Smooth muscle cell (in vitro differentiated cells): ENCODE results near the gene UBA7. TPM values are rescaled to one million over a fixed set of nuclear protein-coding genes. Genes with fewer than 3 reads are reported as not detected.

ENCODE experiments used
- DNase-seq: peaks from one replicate; lab custom pipeline; 2025; ENCODE audit not compliant: unreplicated experiment; lab: John Stamatoyannopoulos, UW
- H2AFZ ChIP-seq: fragments of 200-600 bp; sonication (generic); 2 replicates; pipeline ENCODE4 v1.6.0; 2016; ENCODE audit warnings: antibody characterized with exemption, low read depth, mild to moderate bottlenecking
- H3F3A ChIP-seq: fragments of 200-600 bp; sonication (generic); 2 replicates; pipeline ENCODE4 v1.6.0; 2017; ENCODE audit warnings: antibody characterized with exemption, low read depth
- H3K27ac ChIP-seq: fragments of 200-600 bp; sonication (generic); 2 replicates; pipeline ENCODE4 v1.5.1; 2016; ENCODE audit warnings: low read depth, mild to moderate bottlenecking
- H3K27me3 ChIP-seq: fragments of 200-600 bp; sonication (generic); 2 replicates; pipeline ENCODE4 v1.6.1; 2016; ENCODE audit warnings: low read depth, mild to moderate bottlenecking
- H3K36me3 ChIP-seq: fragments of 200-600 bp; sonication (generic); 2 replicates; pipeline ENCODE4 v1.5.1; 2016; ENCODE audit warnings: low read depth
- H3K4me1 ChIP-seq: fragments of 200-600 bp; sonication (generic); 2 replicates; pipeline ENCODE4 v1.5.1; 2016; ENCODE audit warnings: low read depth
- H3K4me2 ChIP-seq: fragments of 200-600 bp; sonication (generic); 2 replicates; pipeline ENCODE4 v1.6.0; 2016; ENCODE audit warnings: mild to moderate bottlenecking
- H3K4me3 ChIP-seq: fragments of 200-600 bp; sonication (generic); 2 replicates; pipeline ENCODE4 v1.5.1; 2016; ENCODE audit warnings: mild to moderate bottlenecking
- H3K79me2 ChIP-seq: fragments of 200-600 bp; sonication (generic); 2 replicates; pipeline ENCODE4 v1.6.0; 2016; ENCODE audit warnings: low read depth, mild to moderate bottlenecking
- H3K9ac ChIP-seq: fragments of 200-600 bp; sonication (generic); 2 replicates; pipeline ENCODE4 v1.6.0; 2016; ENCODE audit warnings: low read depth
- H3K9me3 ChIP-seq: fragments of 200-600 bp; sonication (generic); replicated peaks from 2 replicates; pipeline ENCODE4 v1.5.1; 2016; ENCODE audit warnings: low read depth
- H4K20me1 ChIP-seq: fragments of 200-600 bp; sonication (generic); 2 replicates; pipeline ENCODE4 v1.6.0; 2016; ENCODE audit warnings: low read depth
- WGBS: methylation state at CpG from one replicate; pipeline ENCODE4 v1.1.7; 2016; ENCODE audit warnings: low lambda C conversion rate; 5-methylcytosine and 5-hydroxymethylcytosine counted together
- polyA plus RNA-seq: library from polyadenylated mRNA; unstranded; fragments of >200 nt; fragmentation: Nextera tagmentation; extraction: Ambion mirVana; gene quantifications from 2 replicates; pipeline ENCODE4 v1.2.1, GENCODE V29; 2016
- total RNA-seq: library from RNA; depleted of rRNA; stranded (reverse); fragments of >200 nt; gene quantifications from 2 replicates; pipeline ENCODE4 v1.2.3, GENCODE V29; 2014
- TF ChIP-seq, protein P1 (sequence below): fragments of 200-600 bp; sonication (generic); IDR thresholded peaks from 2 replicates; pipeline ENCODE4 v1.5.1; 2017; ENCODE audit warnings: borderline replicate concordance, mild to moderate bottlenecking, antibody characterized with exemption; ENCODE audit not compliant: insufficient read depth, poor library complexity, severe bottlenecking

Gene UBA7
- total and polyA plus RNA-seq, 2 experiments from 2014 or later: 6.6 to 6.9 TPM

DNA sequence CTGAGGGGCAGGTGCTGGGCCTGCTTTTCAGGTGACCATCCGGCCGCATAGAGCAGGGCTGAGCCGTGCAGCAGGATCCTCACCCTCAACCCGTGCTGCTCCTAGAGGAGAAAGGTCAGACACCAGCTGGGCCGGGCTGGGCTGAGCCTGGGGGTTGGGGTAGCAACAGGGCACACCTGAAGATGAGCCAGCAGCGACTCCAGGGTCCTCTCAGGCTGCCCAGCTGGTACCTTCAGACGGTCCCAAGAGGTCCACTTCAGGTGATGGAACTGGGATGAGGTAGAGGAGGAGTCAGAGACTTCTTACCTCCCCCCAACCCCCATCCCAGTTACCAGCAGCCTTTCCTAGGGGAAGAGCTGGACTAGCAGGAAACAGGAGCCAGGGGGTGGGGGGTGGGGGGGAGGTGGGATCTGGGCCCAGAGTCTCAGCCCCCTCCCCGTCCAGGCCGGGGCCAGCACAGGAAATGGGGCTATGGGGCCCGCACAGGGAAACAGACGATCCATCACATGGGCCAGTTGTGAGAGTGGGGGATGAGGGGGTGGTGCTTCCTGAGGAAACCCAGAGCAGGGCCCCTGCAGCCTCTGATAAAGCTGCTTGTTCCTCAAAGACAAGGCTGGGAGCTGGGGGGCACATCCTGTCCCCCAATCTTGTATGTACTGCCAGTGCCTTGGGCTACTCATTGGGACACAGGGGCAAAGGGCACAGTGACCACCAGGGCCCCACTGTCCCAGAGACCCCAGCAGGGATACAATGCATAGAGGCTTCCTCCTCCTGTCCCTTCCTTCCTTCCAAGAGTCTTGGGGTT, 7.7 kb downstream of the UBA7 start:
- Histone ChIP-seq H3K4me3 (no peak overlapping the region), H3K79me2 (no peaks in the 10 kb centered on the region), H3K4me2 (peak overlapping the region; percentile 61), H3F3A (no peaks in the 10 kb centered on the region), H2AFZ (no peak overlapping the region), H3K36me3 (no peaks in the 10 kb centered on the region), H3K27me3 (no peaks in the 10 kb centered on the region), H4K20me1 (no peaks in the 10 kb centered on the region), H3K9me3 (no peaks in the 10 kb centered on the region), H3K4me1 (peaks cover 6% of the 10 kb centered on the region), H3K27ac (peak overlapping the region; percentile 4), H3K9ac (no peak overlapping the region)
- peak; percentile 33 for DNase-seq
- TF ChIP-seq, protein P1, sequence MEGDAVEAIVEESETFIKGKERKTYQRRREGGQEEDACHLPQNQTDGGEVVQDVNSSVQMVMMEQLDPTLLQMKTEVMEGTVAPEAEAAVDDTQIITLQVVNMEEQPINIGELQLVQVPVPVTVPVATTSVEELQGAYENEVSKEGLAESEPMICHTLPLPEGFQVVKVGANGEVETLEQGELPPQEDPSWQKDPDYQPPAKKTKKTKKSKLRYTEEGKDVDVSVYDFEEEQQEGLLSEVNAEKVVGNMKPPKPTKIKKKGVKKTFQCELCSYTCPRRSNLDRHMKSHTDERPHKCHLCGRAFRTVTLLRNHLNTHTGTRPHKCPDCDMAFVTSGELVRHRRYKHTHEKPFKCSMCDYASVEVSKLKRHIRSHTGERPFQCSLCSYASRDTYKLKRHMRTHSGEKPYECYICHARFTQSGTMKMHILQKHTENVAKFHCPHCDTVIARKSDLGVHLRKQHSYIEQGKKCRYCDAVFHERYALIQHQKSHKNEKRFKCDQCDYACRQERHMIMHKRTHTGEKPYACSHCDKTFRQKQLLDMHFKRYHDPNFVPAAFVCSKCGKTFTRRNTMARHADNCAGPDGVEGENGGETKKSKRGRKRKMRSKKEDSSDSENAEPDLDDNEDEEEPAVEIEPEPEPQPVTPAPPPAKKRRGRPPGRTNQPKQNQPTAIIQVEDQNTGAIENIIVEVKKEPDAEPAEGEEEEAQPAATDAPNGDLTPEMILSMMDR: no peak
- 32% methylated on average over 9 of the region's 11 CpGs for whole genome bisulfite sequencing

DNA sequence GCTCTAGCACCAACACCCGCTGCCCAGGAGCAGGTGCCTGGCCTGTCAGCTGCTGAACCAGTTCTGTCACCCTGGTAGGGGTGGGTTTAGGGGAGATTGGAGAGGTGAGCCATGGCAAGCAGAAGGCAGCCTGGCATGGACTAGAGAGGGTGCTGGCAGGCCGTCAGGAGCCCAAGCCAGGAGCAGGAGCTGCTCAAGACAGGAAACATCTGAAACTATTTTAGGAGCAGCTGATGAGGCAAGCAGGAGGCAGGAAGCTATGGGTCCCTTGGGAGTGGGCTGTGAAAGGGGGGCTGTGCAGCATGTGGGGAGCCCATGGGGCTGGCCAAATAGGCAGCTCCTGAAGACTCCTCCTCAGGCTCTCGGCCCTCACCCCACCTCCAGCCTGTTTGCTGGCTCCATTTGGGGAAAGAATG, 8.4 kb downstream of the UBA7 start:
- Histone ChIP-seq H2AFZ (no peak overlapping the region), H3K27me3 (no peaks in the 10 kb centered on the region), H3K4me3 (no peak overlapping the region), H4K20me1 (no peaks in the 10 kb centered on the region), H3K4me1 (peaks cover 6% of the 10 kb centered on the region), H3K9ac (no peak overlapping the region), H3K27ac (peak overlapping the region; percentile 4), H3K9me3 (no peaks in the 10 kb centered on the region), H3K4me2 (peak overlapping the region; percentile 61), H3F3A (no peaks in the 10 kb centered on the region), H3K79me2 (no peaks in the 10 kb centered on the region), H3K36me3 (no peaks in the 10 kb centered on the region)
- TF ChIP-seq, protein P1: no peak
- WGBS: 62% methylated on average over 3 of the region's 3 CpGs
- DNase-seq: no peak

DNA sequence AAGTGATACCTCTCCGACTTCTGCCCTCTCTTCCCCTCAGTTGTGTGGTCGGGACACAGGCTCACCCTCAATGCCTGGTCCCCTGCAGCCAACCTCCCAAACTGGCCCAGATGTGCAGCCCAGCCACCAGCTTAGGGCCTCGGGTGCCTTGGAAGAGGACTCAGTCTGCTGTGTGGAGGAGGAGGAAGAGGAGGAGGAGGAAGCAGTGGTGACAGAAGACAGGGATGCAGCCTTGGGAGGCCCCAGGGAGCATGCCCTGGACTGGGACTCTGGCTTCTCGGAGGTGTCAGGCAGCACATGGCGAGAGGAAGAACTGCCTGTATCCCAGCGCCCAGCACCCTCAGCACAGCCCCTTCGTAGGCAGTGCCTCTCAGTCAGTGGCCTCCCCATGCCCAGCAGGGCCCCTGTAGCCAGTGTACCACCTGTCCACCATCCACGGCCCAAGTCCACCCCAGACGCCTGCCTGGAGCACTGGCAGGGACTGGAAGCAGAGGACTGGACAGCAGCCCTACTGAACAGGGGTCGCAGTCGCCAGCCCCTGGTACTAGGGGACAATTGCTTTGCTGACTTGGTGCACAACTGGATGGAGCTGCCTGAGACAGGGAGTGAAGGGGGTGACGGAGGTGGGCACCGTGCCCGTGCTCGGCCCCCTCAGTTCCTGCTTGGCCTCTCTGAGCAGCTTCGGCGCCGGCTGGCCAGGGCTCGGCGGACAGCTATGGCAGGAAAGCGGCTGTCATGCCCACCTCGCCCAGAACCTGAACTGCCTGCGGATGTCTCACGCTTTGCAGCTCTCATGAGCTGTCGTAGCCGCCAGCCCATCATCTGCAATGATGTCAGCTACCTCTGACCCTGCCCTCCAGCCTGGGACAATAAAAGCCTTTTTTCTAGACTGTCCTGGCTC, 9.4 kb downstream of the UBA7 start:
- Histone ChIP-seq H4K20me1 (no peaks in the 10 kb centered on the region), H3F3A (no peaks in the 10 kb centered on the region), H3K4me3 (peak overlapping the region; percentile 79), H2AFZ (no peak overlapping the region), H3K9me3 (no peaks in the 10 kb centered on the region), H3K4me2 (peak overlapping the region; percentile 87), H3K36me3 (no peaks in the 10 kb centered on the region), H3K79me2 (no peaks in the 10 kb centered on the region), H3K9ac (no peak overlapping the region), H3K27ac (no peak overlapping the region), H3K4me1 (peaks cover 6% of the 10 kb centered on the region), H3K27me3 (no peaks in the 10 kb centered on the region)
- 79% methylated on average over 26 of the region's 26 CpGs for WGBS
- TF ChIP-seq, protein P1: no peak
- no peak for DNase-seq
